ENCODE measurements around the gene COL6A2. TPM values are rescaled to one million over a fixed set of nuclear protein-coding genes. Genes with fewer than 3 reads are reported as not detected.

COL6A2 gene
- total RNA-seq, 1 experiment from 2014 or later: 129 TPM

DNA sequence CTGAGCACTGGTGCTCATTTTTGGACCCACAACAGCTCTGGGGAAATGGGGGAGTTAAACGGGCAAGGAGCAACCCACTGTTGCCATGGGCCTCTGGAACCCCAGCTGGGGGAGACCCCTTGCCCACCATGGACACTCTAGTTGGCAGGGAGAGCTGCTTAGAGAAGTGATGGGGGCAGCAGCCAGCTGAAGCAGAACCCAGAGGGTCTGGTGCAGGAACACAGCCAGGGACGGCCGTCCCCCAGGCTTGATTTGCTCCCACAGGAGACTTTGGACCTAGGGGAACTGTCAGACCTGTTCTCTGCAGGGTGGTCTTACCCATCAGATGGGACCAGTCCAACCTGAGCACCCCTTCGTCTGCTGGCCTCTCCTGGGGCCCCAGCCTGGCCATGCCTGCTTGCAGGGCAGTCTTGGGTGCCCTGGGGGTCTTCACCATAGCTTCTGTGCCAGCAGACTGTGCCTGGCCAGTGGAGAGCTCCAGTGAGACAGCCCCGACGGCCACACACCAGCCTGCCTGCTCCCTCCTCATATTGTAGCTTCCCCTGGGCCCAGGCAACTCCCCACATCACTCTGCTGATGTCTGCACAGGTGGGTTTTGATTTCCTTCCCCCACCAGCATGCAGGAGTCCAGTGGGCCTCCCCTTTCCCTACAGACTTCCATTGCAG, 75.1 kb downstream of the COL6A2 start:
- Histone ChIP-seq H2AK5ac (ENCODE audit: insufficient read length, low read length) (no peak overlapping the region), H3K4me1 (ENCODE audit: insufficient read depth, low read length) (0 out of 2 replicates have a peak, but pooled peaks cover 3% of the 10 kb centered on the region), H3K27ac (ENCODE audit: insufficient read length, low read depth, low read length) (no peak overlapping the region), H3K23ac (ENCODE audit: insufficient read length, low read depth, low read length) (no peak overlapping the region), H2BK15ac (ENCODE audit: low read depth, low read length) (no peak overlapping the region), H3K18ac (ENCODE audit: insufficient read length, low read depth, low read length) (no peak overlapping the region), H3K4me2 (ENCODE audit: insufficient read depth, insufficient read length, low read length) (no peak overlapping the region), H4K5ac (ENCODE audit: insufficient read length, low read depth, low read length) (no peak overlapping the region), H3K27me3 (ENCODE audit: insufficient read depth, low read length) (no peaks in the 10 kb centered on the region), H2BK20ac (ENCODE audit: low read depth, low read length, poor library complexity, severe bottlenecking) (no peak overlapping the region), H3K79me2 (ENCODE audit: insufficient read depth, low read length) (no peaks in the 10 kb centered on the region; the same call in 1 of the 2 replicates), H2BK5ac (ENCODE audit: insufficient read length, low read length) (no peak overlapping the region), H4K91ac (ENCODE audit: insufficient read length, low read depth, low read length) (no peak overlapping the region), H3K4ac (ENCODE audit: low read depth, low read length) (no peak overlapping the region), H2BK12ac (ENCODE audit: insufficient read length, low read depth, low read length) (no peak overlapping the region), H3K9ac (ENCODE audit: extremely low read depth, insufficient read length, low read length) (no peak overlapping the region), H3K9me3 (ENCODE audit: control insufficient read depth, low read depth, low read length) (no peaks in the 10 kb centered on the region), H2BK120ac (ENCODE audit: low read depth, low read length, poor library complexity, severe bottlenecking) (no peak overlapping the region), H3T11ph (ENCODE audit: low read length) (no peak overlapping the region), H3K14ac (ENCODE audit: insufficient read depth, low read length) (no peak overlapping the region; the same call in 1 of the 2 replicates), H2AFZ (ENCODE audit: low read length) (no peak overlapping the region), H3K79me1 (ENCODE audit: insufficient read depth, low read depth, low read length, poor library complexity, severe bottlenecking) (peaks cover 6% of the 10 kb centered on the region), H4K20me1 (ENCODE audit: control insufficient read depth, insufficient read depth, insufficient read length) (no peaks in the 10 kb centered on the region), H4K8ac (replicated peaks; ENCODE audit: insufficient read length, low read depth, low read length) (no peak overlapping the region), H3K56ac (ENCODE audit: insufficient read length, low read depth, low read length) (no peak overlapping the region), H3K23me2 (ENCODE audit: insufficient read length, low read depth, low read length, poor library complexity, severe bottlenecking) (no peaks in the 10 kb centered on the region)
- H3K27me3 Mint-ChIP-seq (ENCODE audit: low read depth): no peaks in the 10 kb centered on the region
- peak overlapping the region in 2 of 3 experiments; percentile 8 to 70; a peak in 2 of 7 replicates for H3K27ac Mint-ChIP-seq
- H3K4me1 Mint-ChIP-seq: peaks cover 0 to 7% of the 10 kb centered on the region in 2 experiments; a peak in 2 of 4 replicates
- peaks cover 9 to 27% of the 10 kb centered on the region in 2 experiments; a peak in 4 of 5 replicates for H3K9me3 Mint-ChIP-seq
- TF ChIP-seq, protein P1, sequence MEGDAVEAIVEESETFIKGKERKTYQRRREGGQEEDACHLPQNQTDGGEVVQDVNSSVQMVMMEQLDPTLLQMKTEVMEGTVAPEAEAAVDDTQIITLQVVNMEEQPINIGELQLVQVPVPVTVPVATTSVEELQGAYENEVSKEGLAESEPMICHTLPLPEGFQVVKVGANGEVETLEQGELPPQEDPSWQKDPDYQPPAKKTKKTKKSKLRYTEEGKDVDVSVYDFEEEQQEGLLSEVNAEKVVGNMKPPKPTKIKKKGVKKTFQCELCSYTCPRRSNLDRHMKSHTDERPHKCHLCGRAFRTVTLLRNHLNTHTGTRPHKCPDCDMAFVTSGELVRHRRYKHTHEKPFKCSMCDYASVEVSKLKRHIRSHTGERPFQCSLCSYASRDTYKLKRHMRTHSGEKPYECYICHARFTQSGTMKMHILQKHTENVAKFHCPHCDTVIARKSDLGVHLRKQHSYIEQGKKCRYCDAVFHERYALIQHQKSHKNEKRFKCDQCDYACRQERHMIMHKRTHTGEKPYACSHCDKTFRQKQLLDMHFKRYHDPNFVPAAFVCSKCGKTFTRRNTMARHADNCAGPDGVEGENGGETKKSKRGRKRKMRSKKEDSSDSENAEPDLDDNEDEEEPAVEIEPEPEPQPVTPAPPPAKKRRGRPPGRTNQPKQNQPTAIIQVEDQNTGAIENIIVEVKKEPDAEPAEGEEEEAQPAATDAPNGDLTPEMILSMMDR (conservative IDR thresholded peaks at IDR 0.05): no peak
- H3K4me3 Mint-ChIP-seq: no peak overlapping the region
- H3K36me3 Mint-ChIP-seq (ENCODE audit: insufficient read depth in 1 of 3, low read depth in 3 of 3): peaks cover 6 to 27% (median 12%) of the 10 kb centered on the region in 3 experiments; a peak in 6 of 7 replicates
- WGBS (ENCODE audit: extremely low coverage, insufficient read length, low lambda C conversion rate): no CpG with 5 or more reads among the region's 6 CpGs
- no peak for DNase-seq

Measured in H9 (cell line).